SK-MEL-5 (cell line): ENCODE results near the gene ALDH5A1. TPM values are rescaled to one million over a fixed set of nuclear protein-coding genes. Genes with fewer than 3 reads are reported as not detected.
A peak's percentile ranks its signal among the peaks of the same experiment; 100 is the strongest.

Experiments used
- DNase-seq: peaks from one replicate; pipeline ENCODE4 v3.0.0-alpha.2; 2016; ENCODE audit warnings: low read depth, low spot score
- in situ Hi-C: cut with HindIII; loops from 2 replicates; pipeline ENCODE4 v1.10.0; 2016; ENCODE audit warnings: low sequenced_read_pairs, high pct_unique_total_duplicates, low pct_unique_long_range_greater_than_20kb
- total RNA-seq: library from RNA; depleted of rRNA; stranded (reverse); fragments of >200 nt; shearing (Covaris generic); gene quantifications from 2 replicates; pipeline ENCODE4 v1.2.3, GENCODE V29; 2014

ALDH5A1 gene
- total RNA-seq, 1 experiment from 2014 or later: 6.1 TPM

DNA sequence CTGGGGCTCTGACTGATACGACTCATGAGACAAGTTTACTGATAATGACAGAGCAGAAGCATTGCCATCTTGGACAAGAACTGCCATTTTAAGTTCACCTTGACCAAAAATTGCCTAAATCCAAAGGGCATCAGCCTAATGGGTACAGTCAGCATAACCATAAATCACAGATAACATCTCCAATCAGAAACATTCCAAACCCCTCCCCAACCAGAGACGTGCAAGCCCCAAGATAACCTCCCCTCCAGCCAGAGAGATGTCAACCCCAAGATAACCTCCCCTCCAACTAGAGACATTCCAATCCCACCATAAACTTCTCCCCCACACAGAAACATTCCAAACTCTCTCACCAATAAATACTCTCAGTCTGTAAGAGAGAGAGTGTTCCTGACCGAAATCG, 15.9 kb upstream of the ALDH5A1 start:
- in situ Hi-C loops: no loop called here
- no peak for DNase-seq

DNA sequence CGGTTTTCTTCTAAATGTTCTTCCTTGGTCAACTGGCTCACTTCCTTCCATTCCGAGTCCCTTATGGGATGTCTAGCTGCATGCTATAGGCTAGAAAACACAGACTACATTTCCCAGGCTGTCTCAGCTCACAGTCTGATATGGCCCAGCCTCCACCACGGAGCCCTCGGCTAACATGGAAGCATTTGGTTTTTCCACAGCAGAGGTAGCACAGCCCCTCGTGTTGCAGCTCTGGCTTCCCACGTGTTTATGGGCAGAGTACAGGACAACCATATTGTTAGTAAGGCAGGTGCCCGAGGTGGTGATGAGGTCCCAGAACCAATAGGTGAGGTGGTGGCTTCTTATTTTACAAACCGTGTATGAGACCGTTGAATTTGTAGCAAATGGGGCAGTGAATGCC, 14.1 kb upstream of the ALDH5A1 start:
- DNase-seq: no peak
- in situ Hi-C loops: no loop called here

DNA sequence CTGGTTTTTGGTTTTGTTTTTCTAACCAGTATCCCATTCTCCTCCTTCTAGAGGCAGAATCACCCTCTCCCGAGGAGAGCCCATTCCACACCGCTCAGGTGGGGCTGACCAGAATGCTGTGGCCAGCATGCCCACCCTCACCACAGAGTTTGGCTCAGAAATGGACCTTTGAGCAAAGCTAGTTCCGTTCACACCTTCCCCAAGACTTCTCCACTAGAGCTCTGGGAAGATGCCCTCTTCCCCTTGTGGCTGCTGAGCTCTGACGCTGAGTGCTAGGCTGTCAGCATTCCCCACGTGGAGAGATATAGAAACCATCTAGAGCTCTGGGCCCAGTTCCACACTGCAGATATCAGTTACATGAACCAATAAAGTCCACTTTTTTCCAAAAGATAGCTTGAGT, 13.3 kb upstream of the ALDH5A1 start:
- no peak for DNase-seq
- in situ Hi-C loops: no loop called here

DNA sequence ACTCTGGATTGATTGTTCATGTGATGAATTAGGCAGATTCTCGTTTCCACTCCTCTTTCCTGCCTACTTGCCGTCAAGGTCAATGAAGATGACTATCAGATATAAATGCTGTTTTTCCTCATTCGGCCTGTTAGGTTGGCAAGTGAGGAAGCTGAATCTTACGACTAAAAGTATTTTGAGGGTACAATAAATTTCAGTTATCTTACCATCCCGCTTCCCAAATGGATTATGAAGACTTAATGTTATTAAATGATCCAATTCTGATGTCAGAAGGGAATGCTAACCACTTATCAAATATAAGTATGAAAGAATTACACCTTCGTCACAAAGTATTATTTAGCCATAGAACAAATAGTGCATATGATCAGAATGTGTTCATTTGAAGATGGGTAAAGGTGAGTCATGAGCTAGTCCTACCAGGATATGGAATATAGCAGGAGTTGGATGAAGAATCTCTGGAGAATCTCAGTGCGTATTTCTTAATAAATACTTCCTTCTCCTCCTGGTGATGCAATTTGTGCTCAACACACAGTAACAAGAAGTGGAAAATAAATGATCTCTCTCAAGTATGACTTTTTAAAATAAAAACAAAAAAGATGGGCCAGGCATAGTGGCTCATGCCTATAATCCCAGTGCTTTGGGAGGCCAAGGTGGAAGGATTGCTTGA, 10.0 kb upstream of the ALDH5A1 start:
- no peak for DNase-seq
- in situ Hi-C loops: no loop called here

DNA sequence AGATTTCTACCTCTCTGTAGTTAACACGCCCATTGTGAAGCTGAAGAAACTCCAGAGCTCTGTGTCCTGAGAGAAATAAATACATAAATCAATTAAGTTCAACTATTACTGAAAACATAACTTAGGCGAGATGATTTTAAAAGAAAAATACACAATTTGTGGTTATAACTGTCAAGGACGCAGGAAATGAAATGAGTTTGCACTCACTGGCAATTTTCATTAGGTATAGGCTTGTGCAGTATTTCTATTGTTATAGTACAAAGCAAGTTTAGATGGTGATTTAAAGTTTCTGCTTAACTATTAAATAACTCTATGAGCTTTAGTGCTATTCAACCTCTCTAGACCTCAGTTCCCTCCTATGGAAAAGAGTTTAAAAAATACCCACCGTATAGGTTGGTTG, 8.7 kb upstream of the ALDH5A1 start:
- DNase-seq: no peak
- in situ Hi-C loops: no loop called here

DNA sequence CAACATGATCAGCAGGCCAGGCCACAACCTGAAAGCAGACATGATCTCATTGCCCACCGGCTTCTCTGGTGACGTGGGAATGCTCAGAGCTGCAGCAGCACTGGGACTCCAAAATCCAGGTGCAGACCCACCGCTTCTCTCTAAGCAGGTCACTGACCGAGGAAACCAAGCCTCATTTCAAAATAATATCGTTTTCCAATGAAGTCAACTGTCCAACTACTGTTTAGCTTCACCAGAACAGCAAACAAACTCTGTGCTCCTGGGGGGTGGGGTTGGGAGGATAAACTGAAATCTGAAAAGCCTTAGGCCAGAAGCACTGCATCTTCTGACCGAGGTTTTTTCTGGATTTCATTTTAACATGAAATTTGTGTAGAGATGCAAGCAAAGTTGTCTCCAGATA, 5.3 kb upstream of the ALDH5A1 start, which contains the start of gene GPLD1:
GPLD1 (minus strand) TSS at position 109 of the 400 bp plus-strand sequence; CDS start at position 42, 67 bp downstream.
- no peak for DNase-seq
- in situ Hi-C loops: no loop called here

DNA sequence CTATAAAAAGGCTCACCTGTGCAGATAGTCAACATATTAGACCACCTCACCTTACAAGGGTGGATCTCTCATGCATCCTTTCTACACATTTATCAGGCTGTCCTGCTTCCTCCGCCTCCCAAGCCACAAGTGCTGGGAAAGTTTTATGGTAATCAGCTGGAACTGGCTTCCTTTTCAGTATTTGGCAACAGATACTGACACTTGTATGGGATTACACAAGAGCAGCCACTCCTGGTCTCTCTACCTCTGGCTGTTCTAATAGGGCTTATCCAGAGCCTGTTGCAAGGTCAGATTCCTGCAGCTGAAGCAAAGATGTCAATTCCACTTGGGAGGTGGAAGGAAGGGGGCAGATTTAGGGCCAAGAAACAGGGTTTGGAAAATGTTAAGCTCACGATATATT, 4.9 kb upstream of the ALDH5A1 start:
- DNase-seq: no peak
- in situ Hi-C loops: no loop called here

DNA sequence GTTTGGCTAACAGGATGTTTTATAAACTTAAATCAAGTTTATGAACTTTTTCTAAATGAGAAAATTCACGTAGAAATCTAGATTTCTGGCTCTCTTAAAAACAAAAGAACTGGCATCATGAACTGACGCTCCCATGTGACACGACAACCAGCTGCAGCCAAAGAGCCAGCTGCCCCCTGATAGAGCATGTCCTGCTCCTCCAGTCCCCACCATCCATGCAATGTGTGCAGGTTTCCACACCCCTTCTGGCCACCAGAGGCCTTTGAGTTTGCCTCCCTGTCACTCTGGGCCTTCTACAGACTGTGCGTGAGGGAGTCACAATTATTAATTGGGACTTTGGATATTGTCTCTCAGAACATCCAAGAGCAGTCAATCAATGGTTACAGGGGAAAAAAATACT, 3.8 kb upstream of the ALDH5A1 start:
- in situ Hi-C loops: no loop called here
- no peak for DNase-seq

DNA sequence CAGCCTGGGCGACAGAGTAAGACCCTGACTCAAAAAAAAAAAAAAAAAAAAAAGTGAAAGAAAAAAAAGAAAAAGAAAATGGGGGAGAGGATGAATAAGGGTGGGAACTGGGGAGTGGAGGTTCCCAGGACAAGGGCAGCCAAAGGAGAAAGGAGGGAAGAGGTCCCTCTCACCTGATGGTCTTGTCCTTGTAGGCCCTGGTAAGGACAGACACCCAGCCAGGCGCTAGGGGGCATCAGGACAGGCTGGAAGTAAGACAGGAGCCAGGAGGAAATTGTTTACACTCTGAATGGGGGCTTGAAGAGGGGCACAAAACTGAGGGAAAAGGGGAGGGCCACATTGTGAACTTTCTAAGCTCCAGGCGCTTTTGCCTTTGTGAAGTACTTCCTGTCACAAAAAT, 2.3 kb upstream of the ALDH5A1 start:
- in situ Hi-C loops: no loop called here
- peak; percentile 63 for DNase-seq

DNA sequence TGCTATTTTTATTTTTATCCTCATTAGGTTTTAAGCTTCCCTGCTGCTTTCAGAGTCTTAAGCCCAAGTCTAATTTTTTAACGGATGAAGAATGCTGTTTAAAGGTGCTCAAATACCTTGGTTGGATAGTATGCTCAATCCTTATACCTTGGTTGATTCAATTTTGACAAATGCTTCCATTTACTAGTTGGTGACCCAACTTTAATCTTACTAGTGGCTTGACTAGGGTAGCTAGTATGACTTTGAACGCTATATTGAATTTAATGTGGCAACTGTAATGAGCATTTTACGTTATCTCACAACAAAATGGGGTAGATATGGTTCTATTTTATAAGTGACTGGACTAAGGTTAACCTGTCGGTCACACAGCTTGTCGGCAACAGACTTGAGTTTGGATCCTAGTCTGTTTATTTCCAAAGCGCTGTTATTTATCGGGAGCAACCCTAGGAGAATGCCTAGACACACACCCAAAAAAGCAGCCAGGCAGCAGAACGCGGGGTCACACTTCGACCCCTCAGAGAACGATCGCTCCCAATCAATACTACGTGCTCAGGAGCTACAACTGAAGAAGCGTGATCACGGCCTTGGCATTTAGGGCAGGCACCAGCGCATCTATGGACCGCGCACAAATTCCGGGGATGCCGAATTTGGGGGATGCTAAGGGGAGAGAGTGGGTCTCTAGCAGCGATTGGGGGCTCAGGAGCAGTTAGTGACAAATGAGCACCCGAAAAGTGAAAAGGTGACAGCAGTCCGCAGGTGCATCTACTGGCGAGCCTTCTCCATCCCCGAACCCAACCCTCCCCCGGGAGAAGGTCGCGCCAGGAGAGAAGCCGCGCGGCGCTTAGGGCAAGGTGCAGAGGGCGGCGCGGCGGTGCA, 586 bp upstream of the ALDH5A1 start:
- no peak for DNase-seq

DNA sequence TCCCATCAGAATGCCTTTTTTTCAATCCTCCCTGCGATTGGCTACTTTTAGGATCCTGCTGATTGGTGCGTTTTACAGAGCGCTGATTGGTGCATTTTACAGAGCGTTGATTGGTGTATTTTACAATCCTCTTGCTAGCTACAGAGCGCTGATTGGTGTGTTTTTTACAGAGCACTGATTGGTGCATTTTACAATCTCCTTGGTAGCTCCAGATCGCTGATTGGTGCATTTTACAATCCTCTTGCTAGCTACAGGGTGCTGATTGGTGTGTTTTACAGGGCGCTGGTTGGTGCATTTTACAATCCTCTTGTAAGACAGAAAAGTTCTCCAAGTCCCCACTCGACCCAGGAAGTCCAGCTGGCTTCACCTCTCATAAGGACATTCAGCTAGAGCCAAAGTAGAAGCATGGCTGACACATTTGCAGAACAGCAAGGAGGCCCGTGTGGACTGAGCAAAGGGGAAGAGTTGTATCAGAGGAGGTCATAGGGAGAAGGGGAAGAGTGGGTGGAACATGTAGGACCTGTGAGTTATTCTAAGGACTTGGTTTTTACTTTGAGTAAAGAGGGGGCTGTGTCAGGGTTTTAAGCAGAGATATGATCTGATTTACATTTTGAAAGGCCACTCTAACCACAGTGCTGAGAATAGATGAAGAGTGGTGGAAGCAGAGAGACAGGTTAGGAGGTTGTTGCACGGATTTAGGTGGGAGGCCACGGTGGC, 2.6 kb downstream of the ALDH5A1 start:
- in situ Hi-C loops: no loop called here
- no peak for DNase-seq

More for the DNA sequence above, 586 bp upstream of the ALDH5A1 start:
- in situ Hi-C loops: no loop called here

DNA sequence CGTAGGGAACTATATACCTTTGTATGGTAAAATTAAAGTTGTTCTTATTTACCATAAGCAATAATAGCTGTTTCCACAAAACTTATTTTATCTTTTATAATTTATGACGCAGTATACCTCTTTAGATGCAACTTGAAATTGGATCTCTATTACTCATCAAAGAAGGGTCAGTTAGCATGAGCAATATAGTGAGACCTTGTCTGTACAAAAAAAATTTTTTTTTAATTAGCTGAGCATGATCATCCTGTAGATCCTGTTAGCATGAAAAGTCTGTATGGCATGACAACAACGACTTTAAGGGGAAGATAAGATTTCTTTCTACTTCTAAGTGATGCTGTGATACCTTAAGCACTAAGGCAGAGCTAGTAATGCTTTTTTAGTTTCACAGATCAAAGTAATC, 5.9 kb downstream of the ALDH5A1 start:
- DNase-seq: no peak
- in situ Hi-C loops: no loop called here

DNA sequence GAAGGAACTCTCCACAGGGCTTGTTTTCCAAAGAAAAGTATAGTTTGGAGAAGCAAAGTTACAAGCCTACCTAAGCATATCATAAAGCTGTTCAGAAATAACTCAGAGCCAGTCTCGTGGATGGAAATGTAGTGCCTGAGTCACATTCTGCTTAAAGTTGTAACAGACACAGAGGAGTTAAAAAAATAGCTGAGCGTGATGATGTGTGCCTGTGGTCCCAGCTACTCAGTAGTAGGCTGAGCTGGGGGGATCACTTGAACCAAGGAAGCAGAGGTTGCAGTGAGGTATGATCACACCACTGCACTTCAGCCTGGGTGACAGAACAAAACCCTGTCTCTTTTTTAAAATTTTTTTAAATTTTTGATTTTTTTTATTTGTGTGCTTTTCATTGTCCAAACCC, 6.6 kb downstream of the ALDH5A1 start:
- in situ Hi-C loops: no loop called here
- no peak for DNase-seq

DNA sequence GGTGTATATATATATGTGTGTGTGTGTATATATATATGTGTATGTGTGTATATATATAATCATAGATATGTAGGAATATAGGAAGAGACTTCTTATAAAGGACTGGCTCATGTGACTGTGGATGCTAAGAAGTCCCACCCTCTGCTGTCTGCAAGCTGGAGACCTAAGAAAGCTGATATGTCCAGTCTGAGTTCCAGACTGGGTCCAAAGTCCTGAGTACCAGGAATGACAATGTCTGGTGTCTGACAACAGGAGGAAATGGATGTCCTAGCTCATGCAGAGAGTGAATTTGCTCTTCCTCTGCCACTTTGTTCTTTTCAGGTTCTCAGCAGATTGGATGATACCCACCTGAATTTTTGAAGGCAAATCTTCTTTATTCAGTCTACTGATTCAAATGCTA, 7.1 kb downstream of the ALDH5A1 start:
- DNase-seq: no peak
- in situ Hi-C loops: no loop called here

DNA sequence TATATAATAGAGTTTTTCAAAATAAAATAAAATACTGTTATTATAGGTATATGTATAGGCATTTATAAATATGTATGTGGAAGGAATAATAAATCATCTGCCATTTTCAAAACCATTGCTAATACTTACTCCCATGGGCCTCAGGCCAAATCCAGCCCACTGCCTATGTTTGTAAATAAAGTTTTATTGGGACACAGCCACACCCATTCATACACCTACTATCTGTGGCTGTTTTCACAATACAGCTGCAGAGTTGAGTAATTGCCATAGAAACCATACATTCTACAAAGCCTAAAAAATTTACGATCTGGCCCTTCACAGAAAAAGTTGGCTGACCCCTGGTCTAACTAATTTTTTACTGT, 9.5 kb downstream of the ALDH5A1 start:
- DNase-seq: no peak
- in situ Hi-C loops: no loop called here

DNA sequence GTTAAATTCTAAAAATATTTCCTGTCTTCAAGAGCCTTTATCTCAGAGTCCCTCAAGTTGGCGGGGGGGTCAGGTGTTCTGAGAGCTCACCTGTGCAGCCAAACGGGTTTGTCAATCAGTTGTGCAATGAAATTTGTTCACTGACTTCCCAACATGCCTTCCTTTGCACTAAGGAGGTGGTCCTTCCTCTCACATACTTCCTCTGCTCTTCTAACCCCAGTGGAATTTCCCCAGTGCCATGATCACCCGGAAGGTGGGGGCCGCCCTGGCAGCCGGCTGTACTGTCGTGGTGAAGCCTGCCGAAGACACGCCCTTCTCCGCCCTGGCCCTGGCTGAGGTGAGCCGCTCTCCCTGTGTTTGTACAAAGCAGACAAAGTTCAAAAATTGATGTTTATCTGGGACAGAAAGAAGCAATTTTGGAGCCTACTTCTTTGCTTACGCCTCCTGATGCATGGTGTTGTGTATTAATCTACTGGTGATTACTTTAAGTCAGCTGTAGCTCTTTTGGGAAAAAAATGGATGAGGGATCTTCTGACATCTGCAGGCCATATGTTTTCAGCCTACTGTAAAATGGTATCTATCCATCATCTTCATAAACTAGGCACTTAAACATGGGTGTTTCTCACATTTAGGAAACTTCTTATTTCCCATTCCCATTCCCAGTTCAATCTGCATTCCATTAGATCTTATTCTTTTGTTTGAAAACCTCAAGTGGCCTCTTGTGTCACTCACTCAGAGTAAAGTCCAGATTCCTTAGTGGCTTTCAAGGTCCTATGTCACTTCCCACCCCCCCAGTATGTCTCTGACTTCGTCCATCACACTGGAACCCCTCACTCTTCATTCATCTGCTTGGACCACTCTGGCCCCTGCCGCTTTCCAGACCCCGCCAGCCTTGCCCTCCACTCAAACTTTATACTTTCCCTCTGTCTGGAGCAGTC, 10.1 kb downstream of the ALDH5A1 start:
- no peak for DNase-seq

DNA sequence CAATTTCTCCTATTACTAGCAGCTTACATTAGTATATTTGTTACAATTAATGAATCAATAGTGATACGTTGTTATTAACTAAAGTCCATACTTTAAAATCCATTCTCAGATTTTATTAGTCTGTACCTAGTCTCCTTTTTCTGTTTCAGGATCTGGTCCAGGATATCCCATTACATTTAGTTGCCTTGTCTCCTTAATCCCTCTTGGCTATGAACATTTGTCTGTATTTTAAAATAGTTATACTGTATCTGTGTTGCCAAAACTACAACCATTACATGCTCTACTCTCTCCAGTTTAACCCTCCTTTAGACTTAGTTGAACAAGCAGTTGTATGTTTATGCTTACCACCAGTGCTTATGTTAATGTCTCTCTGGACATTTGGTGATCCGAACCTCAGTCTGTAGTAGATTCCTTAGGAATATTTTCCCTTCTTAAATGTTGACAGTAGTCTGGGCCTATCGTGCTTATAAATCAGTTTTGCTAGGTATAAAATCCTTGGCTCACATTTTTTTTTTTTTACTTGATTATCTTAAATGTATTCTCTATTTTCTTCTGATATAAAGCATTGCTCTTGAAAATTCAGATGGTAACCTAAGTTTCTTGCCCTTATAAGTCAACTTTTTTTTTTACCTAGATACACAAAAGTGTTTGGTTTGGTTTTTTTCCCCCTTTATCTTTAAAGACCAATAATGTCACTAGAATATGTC, 12.2 kb downstream of the ALDH5A1 start:
- in situ Hi-C loops: no loop called here
- no peak for DNase-seq

More for the DNA sequence above, 10.1 kb downstream of the ALDH5A1 start:
- in situ Hi-C loops: no loop called here
